Tibial nerve (tissue), 4 donors: Measurements from ENCODE around the gene RIBC2.

Experiments used
- CTCF ChIP-seq, 5 experiments: fragments of 200-600 bp in 3 of 5; fragments of 450-650 bp in 2 of 5; sonication (generic) in 3 of 5; IDR thresholded peaks; one replicate each; pipeline ENCODE4 v1.5.1; 2016 to 2019; ENCODE audit warnings: antibody characterized with exemption in 5 of 5, mild to moderate bottlenecking in 3 of 5, moderate library complexity in 2 of 5
- EP300 ChIP-seq, 2 donors: sonication (generic); formaldehyde crosslinking; IDR thresholded peaks; one replicate each; pipeline ENCODE4 v1.6.1; 2017; ENCODE audit warnings: antibody characterized with exemption in 2 of 2, mild to moderate bottlenecking in 1 of 2
- POLR2A ChIP-seq, 2 donors: fragments of 450-650 bp; IDR thresholded peaks; one replicate each; pipeline ENCODE4 v1.6.1; 2017; ENCODE audit warnings: antibody characterized with exemption in 2 of 2, mild to moderate bottlenecking in 2 of 2, moderate library complexity in 2 of 2

GRCh38 chr22:45452565-45453379 lies 39.3 kb downstream of the RIBC2 start:
- TF ChIP-seq POLR2A (IDR thresholded peaks at IDR 0.05) = no peak
- no peak for TF ChIP-seq CTCF (IDR thresholded peaks at IDR 0.05)
- TF ChIP-seq EP300 (IDR thresholded peaks at IDR 0.05) = no peak
